GM23338 (cell line): ENCODE results near the gene B4GALT3. TPM values are rescaled to one million over a fixed set of nuclear protein-coding genes. Genes with fewer than 3 reads are reported as not detected.

Experiments used
- ATAC-seq: fragments of 200-7000 bp; cut with Tn5 transposase; 3 replicates; pipeline ENCODE4 v1.9.1; 2020
- DNase-seq: peaks from one replicate; pipeline ENCODE4 v3.0.0-alpha.2; 2015; ENCODE audit warnings: low spot score
- H2AFZ ChIP-seq: fragments of 200-600 bp; sonication (generic); 2 replicates; pipeline ENCODE4 v1.8.0; 2016; ENCODE audit warnings: antibody characterized with exemption, mild to moderate bottlenecking, moderate library complexity
- H3F3A ChIP-seq: fragments of 200-600 bp; sonication (generic); replicated peaks from 2 replicates; pipeline ENCODE4 v1.8.0; 2017; ENCODE audit warnings: antibody characterized with exemption, mixed run types, low read depth
- H3K27ac ChIP-seq: fragments of 200-600 bp; sonication (generic); 2 replicates; pipeline ENCODE4 v1.6.1; 2016; ENCODE audit warnings: low read depth
- H3K27me3 ChIP-seq: fragments of 200-600 bp; sonication (generic); 2 replicates; pipeline ENCODE4 v1.8.0; 2016; ENCODE audit warnings: mild to moderate bottlenecking, mixed run types, moderate library complexity; ENCODE audit not compliant: insufficient read depth
- H3K36me3 ChIP-seq: fragments of 200-600 bp; sonication (generic); 2 replicates; pipeline ENCODE4 v1.8.0; 2016; ENCODE audit warnings: mild to moderate bottlenecking; ENCODE audit not compliant: insufficient read depth
- H3K4me1 ChIP-seq: fragments of 200-600 bp; sonication (generic); 2 replicates; pipeline ENCODE4 v1.8.0; 2016; ENCODE audit warnings: mild to moderate bottlenecking, moderate library complexity; ENCODE audit not compliant: insufficient read depth
- H3K4me2 ChIP-seq: fragments of 200-600 bp; sonication (generic); 2 replicates; pipeline ENCODE4 v1.7.1; 2017; ENCODE audit warnings: mixed run types
- H3K4me3 ChIP-seq: fragments of 200-600 bp; sonication (generic); 2 replicates; pipeline ENCODE4 v1.6.1; 2016; ENCODE audit warnings: mixed run types
- H3K79me2 ChIP-seq: fragments of 200-600 bp; sonication (generic); replicated peaks from 2 replicates; pipeline ENCODE4 v1.8.0; 2017; ENCODE audit warnings: mild to moderate bottlenecking; ENCODE audit not compliant: insufficient read depth
- H3K9me2 ChIP-seq: fragments of 200-600 bp; sonication (generic); 2 replicates; pipeline ENCODE4 v1.8.0; 2017; ENCODE audit not compliant: insufficient read depth
- H4K20me1 ChIP-seq: fragments of 200-600 bp; sonication (generic); replicated peaks from 2 replicates; pipeline ENCODE4 v1.8.0; 2017; ENCODE audit warnings: mild to moderate bottlenecking; ENCODE audit not compliant: insufficient read depth
- H3K27ac Mint-ChIP-seq: 2 replicates; pipeline ENCODE4 v1.8.0; 2020; ENCODE audit warnings: inconsistent platforms, mild to moderate bottlenecking, moderate library complexity, mixed read lengths
- H3K27me3 Mint-ChIP-seq: 3 replicates; pipeline ENCODE4 v1.8.0; 2022; ENCODE audit warnings: low read depth, mild to moderate bottlenecking, moderate library complexity, mixed read lengths, inconsistent platforms; ENCODE audit not compliant: insufficient read depth, poor library complexity
- H3K36me3 Mint-ChIP-seq: 3 replicates; pipeline ENCODE4 v1.8.0; 2021; ENCODE audit warnings: low read depth, mild to moderate bottlenecking, inconsistent platforms, moderate library complexity, mixed read lengths
- H3K4me1 Mint-ChIP-seq: 3 replicates; pipeline ENCODE4 v1.8.0; 2020; ENCODE audit warnings: mild to moderate bottlenecking, inconsistent platforms, mixed read lengths
- H3K4me3 Mint-ChIP-seq: 3 replicates; pipeline ENCODE4 v1.8.0; 2021; ENCODE audit warnings: moderate library complexity, mild to moderate bottlenecking, inconsistent platforms, mixed read lengths
- H3K9me3 Mint-ChIP-seq: 3 replicates; pipeline ENCODE4 v1.8.0; 2020; ENCODE audit warnings: moderate library complexity, mild to moderate bottlenecking, inconsistent platforms, mixed read lengths
- CREB1 ChIP-seq: fragments of 250-450 bp; sonication (Bioruptor Pico); IDR thresholded peaks from 2 replicates; pipeline ENCODE4 v1.5.0; 2020; ENCODE audit warnings: low read depth, mild to moderate bottlenecking, moderate library complexity
- ETS1 ChIP-seq: IDR thresholded peaks from 2 replicates; pipeline ENCODE4 v1.6.1; 2016; ENCODE audit warnings: antibody characterized with exemption
- EZH2 ChIP-seq: fragments of 200-600 bp; sonication (generic); IDR thresholded peaks from one replicate; pipeline ENCODE4 v1.8.0; 2017; ENCODE audit warnings: antibody characterized with exemption, mild to moderate bottlenecking, low read depth; ENCODE audit not compliant: unreplicated experiment
- EZH2phosphoT487 ChIP-seq: fragments of 200-600 bp; sonication (generic); IDR thresholded peaks from one replicate; pipeline ENCODE4 v1.8.1; 2018; ENCODE audit warnings: antibody characterized with exemption; ENCODE audit not compliant: unreplicated experiment
- JUNB ChIP-seq: IDR thresholded peaks from one replicate; pipeline ENCODE4 v1.6.1; 2016; ENCODE audit warnings: antibody characterized with exemption; ENCODE audit not compliant: unreplicated experiment
- NANOG ChIP-seq: IDR thresholded peaks from 2 replicates; pipeline ENCODE4 v1.6.1; 2016; ENCODE audit warnings: antibody characterized with exemption, borderline replicate concordance
- POLR2AphosphoS5 ChIP-seq: IDR thresholded peaks from 2 replicates; pipeline ENCODE4 v1.6.1; 2016; ENCODE audit warnings: antibody characterized with exemption, low read depth
- REST ChIP-seq: IDR thresholded peaks from one replicate; pipeline ENCODE4 v1.6.1; 2018; ENCODE audit warnings: antibody characterized with exemption; ENCODE audit not compliant: unreplicated experiment
- STAT1 ChIP-seq: IDR thresholded peaks from one replicate; pipeline ENCODE4 v1.6.1; 2016; ENCODE audit warnings: antibody characterized with exemption; ENCODE audit not compliant: unreplicated experiment
- ZNF114 ChIP-seq: fragments of 250-450 bp; sonication (Bioruptor Pico); IDR thresholded peaks from 2 replicates; pipeline ENCODE4 v1.5.0; 2020; ENCODE audit warnings: mild to moderate bottlenecking, moderate library complexity
- ZNF331 ChIP-seq: fragments of 250-450 bp; sonication (Bioruptor Pico); IDR thresholded peaks from 2 replicates; pipeline ENCODE4 v1.5.0; 2020; ENCODE audit warnings: low read depth, mild to moderate bottlenecking, moderate library complexity
- polyA plus RNA-seq: library from polyadenylated mRNA; unstranded; fragments of >200 nt; fragmentation: Nextera tagmentation; extraction: Ambion mirVana; gene quantifications from 2 replicates; pipeline ENCODE4 v1.2.1, GENCODE V29; 2016
- total RNA-seq: library from RNA; depleted of rRNA; stranded (reverse); fragments of >200 nt; shearing (Covaris generic); gene quantifications from 2 replicates; pipeline ENCODE4 v1.2.3, GENCODE V29; 2014
- TF ChIP-seq, protein P1 (sequence below): fragments of 250-450 bp; sonication (Bioruptor Pico); IDR thresholded peaks from 2 replicates; pipeline ENCODE4 v1.5.0; 2020; ENCODE audit warnings: mild to moderate bottlenecking, moderate library complexity
- TF ChIP-seq, protein P2 (sequence below), 2 experiments: fragments of 200-600 bp in 1 of 2; sonication (generic) in 1 of 2; conservative IDR thresholded peaks; 2 replicates each; pipeline versions ENCODE4 v1.5.1 to v1.6.1; 2016 to 2017; ENCODE audit warnings: antibody characterized with exemption in 2 of 2, low read depth in 2 of 2, mild to moderate bottlenecking in 2 of 2, moderate library complexity in 1 of 2

The B4GALT3 gene
- total and polyA plus RNA-seq, 2 experiments from 2014 or later: 24.2 to 35.8 TPM

- no peaks in the 10 kb centered on the region for H3K79me2 ChIP-seq
- Mint-ChIP-seq H3K4me3 (no peak overlapping the region), H3K27ac (no peak overlapping the region), H3K9me3 (no peaks in the 10 kb centered on the region), H3K27me3 (peaks cover 10% of the 10 kb centered on the region), H3K36me3 (no peaks in the 10 kb centered on the region), H3K4me1 (peaks cover 40% of the 10 kb centered on the region)
- H3K4me3 ChIP-seq: no peak overlapping the region
- H3K4me2 ChIP-seq: no peak overlapping the region
- no peaks in the 10 kb centered on the region for H3K9me2 ChIP-seq
- no peak overlapping the region for H3K27ac ChIP-seq
- H3K27me3 ChIP-seq: no peaks in the 10 kb centered on the region
- ATAC-seq (no peak), DNase-seq (no peak)
- no peak for TF ChIP-seq STAT1
- no peak for TF ChIP-seq JUNB
- TF ChIP-seq, protein P1, sequence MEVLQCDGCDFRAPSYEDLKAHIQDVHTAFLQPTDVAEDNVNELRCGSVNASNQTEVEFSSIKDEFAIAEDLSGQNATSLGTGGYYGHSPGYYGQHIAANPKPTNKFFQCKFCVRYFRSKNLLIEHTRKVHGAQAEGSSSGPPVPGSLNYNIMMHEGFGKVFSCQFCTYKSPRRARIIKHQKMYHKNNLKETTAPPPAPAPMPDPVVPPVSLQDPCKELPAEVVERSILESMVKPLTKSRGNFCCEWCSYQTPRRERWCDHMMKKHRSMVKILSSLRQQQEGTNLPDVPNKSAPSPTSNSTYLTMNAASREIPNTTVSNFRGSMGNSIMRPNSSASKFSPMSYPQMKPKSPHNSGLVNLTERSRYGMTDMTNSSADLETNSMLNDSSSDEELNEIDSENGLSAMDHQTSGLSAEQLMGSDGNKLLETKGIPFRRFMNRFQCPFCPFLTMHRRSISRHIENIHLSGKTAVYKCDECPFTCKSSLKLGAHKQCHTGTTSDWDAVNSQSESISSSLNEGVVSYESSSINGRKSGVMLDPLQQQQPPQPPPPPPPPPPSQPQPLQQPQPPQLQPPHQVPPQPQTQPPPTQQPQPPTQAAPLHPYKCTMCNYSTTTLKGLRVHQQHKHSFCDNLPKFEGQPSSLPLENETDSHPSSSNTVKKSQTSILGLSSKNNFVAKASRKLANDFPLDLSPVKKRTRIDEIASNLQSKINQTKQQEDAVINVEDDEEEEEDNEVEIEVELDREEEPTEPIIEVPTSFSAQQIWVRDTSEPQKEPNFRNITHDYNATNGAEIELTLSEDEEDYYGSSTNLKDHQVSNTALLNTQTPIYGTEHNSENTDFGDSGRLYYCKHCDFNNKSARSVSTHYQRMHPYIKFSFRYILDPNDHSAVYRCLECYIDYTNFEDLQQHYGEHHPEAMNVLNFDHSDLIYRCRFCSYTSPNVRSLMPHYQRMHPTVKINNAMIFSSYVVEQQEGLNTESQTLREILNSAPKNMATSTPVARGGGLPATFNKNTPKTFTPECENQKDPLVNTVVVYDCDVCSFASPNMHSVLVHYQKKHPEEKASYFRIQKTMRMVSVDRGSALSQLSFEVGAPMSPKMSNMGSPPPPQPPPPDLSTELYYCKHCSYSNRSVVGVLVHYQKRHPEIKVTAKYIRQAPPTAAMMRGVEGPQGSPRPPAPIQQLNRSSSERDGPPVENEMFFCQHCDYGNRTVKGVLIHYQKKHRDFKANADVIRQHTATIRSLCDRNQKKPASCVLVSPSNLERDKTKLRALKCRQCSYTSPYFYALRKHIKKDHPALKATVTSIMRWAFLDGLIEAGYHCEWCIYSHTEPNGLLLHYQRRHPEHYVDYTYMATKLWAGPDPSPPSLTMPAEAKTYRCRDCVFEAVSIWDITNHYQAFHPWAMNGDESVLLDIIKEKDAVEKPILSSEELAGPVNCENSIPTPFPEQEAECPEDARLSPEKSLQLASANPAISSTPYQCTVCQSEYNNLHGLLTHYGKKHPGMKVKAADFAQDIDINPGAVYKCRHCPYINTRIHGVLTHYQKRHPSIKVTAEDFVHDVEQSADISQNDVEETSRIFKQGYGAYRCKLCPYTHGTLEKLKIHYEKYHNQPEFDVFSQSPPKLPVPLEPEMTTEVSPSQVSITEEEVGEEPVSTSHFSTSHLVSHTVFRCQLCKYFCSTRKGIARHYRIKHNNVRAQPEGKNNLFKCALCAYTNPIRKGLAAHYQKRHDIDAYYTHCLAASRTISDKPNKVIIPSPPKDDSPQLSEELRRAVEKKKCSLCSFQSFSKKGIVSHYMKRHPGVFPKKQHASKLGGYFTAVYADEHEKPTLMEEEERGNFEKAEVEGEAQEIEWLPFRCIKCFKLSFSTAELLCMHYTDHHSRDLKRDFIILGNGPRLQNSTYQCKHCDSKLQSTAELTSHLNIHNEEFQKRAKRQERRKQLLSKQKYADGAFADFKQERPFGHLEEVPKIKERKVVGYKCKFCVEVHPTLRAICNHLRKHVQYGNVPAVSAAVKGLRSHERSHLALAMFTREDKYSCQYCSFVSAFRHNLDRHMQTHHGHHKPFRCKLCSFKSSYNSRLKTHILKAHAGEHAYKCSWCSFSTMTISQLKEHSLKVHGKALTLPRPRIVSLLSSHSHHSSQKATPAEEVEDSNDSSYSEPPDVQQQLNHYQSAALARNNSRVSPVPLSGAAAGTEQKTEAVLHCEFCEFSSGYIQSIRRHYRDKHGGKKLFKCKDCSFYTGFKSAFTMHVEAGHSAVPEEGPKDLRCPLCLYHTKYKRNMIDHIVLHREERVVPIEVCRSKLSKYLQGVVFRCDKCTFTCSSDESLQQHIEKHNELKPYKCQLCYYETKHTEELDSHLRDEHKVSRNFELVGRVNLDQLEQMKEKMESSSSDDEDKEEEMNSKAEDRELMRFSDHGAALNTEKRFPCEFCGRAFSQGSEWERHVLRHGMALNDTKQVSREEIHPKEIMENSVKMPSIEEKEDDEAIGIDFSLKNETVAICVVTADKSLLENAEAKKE (CRISPR knock-in tag): no peak
- TF ChIP-seq ZNF114: no peak
- TF ChIP-seq EZH2phosphoT487: no peak
- no peak for TF ChIP-seq REST
- no peak for TF ChIP-seq ETS1
- no peak for TF ChIP-seq POLR2AphosphoS5
- TF ChIP-seq, protein P2, sequence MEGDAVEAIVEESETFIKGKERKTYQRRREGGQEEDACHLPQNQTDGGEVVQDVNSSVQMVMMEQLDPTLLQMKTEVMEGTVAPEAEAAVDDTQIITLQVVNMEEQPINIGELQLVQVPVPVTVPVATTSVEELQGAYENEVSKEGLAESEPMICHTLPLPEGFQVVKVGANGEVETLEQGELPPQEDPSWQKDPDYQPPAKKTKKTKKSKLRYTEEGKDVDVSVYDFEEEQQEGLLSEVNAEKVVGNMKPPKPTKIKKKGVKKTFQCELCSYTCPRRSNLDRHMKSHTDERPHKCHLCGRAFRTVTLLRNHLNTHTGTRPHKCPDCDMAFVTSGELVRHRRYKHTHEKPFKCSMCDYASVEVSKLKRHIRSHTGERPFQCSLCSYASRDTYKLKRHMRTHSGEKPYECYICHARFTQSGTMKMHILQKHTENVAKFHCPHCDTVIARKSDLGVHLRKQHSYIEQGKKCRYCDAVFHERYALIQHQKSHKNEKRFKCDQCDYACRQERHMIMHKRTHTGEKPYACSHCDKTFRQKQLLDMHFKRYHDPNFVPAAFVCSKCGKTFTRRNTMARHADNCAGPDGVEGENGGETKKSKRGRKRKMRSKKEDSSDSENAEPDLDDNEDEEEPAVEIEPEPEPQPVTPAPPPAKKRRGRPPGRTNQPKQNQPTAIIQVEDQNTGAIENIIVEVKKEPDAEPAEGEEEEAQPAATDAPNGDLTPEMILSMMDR (conservative IDR thresholded peaks at IDR 0.05; ENCODE audit: low read depth in 2 of 2): no peak
- no peak for TF ChIP-seq CREB1 (CRISPR knock-in tag)
- TF ChIP-seq EZH2: no peak
- TF ChIP-seq NANOG: no peak
- no peak for TF ChIP-seq ZNF331 (CRISPR knock-in tag)
- H3F3A ChIP-seq: no peaks in the 10 kb centered on the region
- no peaks in the 10 kb centered on the region for H3K36me3 ChIP-seq
- H4K20me1 ChIP-seq: no peaks in the 10 kb centered on the region
- H2AFZ ChIP-seq: no peak overlapping the region
- H3K4me1 ChIP-seq: peaks cover 25% of the 10 kb centered on the region
Observed at GRCh38 chr1:161222175-161223019, 45.1 kb upstream of the B4GALT3 start.
